Activated CD8-positive, alpha-beta memory T cell treated with anti-CD3 and anti-CD28 coated beads for 48 hours (primary cell): ENCODE results near the gene INPP4B.

Experiments
- DNase-seq, 3 experiments: peaks; one replicate each; pipeline ENCODE4 v3.0.0-alpha.2; 2020; ENCODE audit warnings: low read depth in 2 of 3, low spot score in 2 of 3

The INPP4B gene

GRCh38 chr4:142741995-142742394 lies 104.1 kb downstream of the INPP4B start:
- no peak for DNase-seq

DNA sequence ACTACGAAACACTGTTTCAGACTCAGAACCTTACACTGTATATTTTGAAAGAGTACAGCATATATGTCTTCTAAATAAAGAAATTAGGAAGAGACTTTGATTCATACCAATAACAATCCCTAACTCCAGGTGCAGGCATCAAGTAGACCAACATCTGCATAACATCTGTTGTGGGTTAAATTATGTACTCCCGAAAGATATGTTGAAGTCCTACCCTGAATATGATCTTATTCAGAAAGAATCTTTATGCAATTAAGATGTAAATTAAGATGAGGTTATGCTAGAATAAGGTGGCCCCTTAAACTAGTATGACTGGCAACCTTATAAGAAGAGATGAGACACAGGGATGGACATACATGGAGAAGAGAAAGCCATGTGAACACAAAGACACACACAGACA lies 117.9 kb downstream of the INPP4B start:
- no peak for DNase-seq

DNA sequence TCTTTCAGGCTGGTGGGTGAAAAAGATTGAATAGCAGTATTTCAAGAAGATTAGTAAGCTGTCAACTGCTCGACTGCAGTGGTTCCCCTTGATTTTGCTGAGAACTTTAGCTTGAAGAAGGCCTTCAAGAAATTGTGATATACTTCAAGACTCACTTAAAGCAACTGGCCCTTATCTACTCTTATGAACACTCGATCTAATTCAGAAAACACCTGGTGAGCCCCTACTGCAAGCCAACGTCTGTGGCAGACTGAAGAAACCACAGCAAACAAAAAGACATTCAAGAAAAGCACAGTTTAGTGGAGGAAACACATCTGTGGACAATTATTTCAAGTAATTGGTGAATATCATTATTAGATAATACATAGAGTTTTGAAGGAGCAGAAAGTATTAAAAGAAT lies 119.0 kb downstream of the INPP4B start:
- no peak for DNase-seq

DNA sequence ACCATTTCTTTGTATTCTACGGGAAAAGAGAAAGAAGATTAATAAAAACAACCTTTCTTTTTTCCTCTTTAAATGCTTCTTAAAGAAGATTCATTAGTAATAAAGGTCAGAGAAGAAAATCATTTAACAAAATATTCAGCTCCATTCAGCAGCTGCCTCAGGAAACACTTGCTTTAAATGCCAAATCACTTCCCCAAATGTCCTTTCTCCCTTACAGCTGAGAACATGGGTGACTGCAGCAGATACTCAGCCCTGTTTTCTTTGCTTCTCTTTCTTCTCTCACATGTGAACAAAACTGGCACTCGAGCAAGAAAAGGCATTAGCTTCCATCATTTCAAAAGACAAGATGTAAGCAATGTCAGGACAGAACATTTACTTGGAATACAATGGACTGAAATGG lies 120.2 kb downstream of the INPP4B start:
- no peak for DNase-seq

DNA sequence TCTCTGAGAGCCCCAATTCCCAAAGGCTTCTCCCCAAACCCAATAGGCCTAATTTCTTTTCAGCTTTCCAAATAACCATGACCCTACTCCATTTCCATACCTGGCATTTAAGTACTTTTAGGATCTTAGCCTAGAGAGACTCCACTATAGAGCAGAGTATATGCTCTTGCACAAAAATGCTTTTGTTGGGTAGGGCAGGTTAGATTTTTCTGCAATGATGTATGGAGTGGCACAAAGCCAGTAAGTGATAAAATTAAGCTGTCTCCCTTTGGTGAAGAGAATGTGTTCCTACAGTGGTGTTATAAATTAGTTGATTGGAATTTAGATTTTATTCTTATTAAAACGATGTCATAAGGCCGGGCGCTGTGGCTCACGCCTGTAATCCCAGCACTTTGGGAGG lies 124.9 kb downstream of the INPP4B start:
- DNase-seq: no peak

GRCh38 chr4:142719854-142720541 lies 126.1 kb downstream of the INPP4B start:
- no peak for DNase-seq

DNA sequence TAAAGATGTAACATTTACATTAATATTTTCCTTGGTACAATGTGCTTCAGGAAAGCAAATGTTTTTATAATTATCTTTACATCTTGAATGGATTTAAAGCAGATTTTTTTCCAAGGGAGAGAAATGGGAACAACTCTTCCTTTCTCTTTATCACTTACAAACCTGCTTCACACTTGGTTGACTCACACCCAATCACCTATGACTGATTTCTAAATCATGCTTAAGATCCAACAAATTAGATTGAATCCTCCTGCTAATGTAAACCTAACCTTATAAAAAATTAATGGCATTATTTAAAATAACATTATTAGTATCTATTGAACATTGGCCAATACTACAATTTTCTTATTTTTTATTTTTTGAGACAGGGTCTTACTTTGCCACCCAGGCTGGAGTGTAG lies 127.1 kb downstream of the INPP4B start:
- DNase-seq: no peak

- DNase-seq: no peak
Observed at GRCh38 chr4:142715727-142716126, 130.4 kb downstream of the INPP4B start.

- no peak for DNase-seq
Observed at GRCh38 chr4:142713282-142714030, 132.6 kb downstream of the INPP4B start.

GRCh38 chr4:142708231-142708630 lies 137.9 kb downstream of the INPP4B start:
- no peak for DNase-seq

- no peak for DNase-seq
Observed at GRCh38 chr4:142707401-142707800, 138.7 kb downstream of the INPP4B start.

- DNase-seq: no peak
Observed at GRCh38 chr4:142706381-142706780, 139.7 kb downstream of the INPP4B start.

DNA sequence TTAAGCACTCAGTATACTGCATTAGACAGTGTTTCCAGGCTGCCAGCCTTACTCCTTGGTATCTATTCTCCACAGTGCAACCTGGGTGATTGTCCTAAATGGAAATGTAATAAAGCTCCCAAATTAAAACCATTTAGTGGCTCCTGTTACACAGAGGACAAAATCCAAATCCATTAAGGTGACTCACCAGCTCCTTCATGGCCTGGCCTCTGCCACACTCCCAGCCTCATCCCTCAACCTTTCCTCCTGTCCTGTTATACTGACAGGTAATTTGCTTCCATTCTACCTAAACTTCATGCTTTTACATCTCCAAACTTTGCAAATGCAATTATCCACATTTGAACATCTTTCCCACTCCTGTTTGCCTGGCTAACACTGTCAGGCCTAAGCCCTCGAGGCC lies 140.3 kb downstream of the INPP4B start:
- DNase-seq: no peak

DNA sequence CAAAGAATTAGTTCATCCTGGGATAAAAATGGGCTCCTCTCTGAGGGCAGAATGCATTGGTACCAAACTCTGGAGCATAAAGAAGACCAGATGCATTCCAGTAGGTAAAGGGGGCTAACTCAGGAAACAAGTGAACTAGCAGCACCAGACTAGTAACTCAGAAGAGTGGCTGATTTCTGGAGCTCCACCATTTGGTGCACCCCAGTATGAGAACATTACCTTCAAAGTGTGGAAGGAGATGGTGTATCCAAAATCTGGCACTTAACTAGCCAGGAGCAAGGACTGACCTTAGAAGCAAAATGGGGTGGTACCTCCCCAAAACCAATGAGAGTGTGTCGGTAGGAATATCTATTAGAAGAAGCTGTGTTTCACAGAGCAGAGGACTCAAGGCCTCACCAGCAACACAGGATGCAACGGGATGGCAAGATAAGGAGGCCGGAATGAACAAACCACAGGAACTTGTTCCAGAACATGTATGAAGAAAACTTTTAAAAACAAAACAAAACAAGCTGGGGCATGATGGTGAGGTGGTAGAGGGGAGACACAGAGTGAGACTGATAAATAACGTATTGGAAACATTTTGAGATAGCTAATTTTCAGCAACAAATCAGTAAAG lies 142.3 kb downstream of the INPP4B start:
- no peak for DNase-seq

DNA sequence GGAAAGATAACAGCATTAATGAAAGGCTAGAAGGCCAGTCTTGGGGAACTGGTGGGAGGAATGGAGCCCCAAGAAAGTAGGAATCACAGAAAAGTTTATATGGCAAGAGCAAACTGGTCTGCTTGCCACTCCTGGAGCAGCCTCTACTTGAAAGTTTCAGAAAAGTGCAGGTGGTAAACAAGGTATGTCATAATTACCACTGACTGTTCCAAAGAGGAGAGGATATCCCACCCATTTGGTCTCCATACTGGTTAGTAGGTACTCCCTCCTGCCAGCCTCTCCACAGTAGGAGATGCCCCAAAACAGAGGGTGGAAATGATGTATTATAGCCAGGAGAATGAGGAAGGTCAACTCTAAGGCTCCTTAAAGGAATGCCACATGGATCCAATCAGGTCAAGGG lies 145.1 kb downstream of the INPP4B start:
- no peak for DNase-seq

GRCh38 chr4:142700531-142700930 lies 145.6 kb downstream of the INPP4B start:
- no peak for DNase-seq

GRCh38 chr4:142698552-142698951 lies 147.5 kb downstream of the INPP4B start:
- no peak for DNase-seq

DNA sequence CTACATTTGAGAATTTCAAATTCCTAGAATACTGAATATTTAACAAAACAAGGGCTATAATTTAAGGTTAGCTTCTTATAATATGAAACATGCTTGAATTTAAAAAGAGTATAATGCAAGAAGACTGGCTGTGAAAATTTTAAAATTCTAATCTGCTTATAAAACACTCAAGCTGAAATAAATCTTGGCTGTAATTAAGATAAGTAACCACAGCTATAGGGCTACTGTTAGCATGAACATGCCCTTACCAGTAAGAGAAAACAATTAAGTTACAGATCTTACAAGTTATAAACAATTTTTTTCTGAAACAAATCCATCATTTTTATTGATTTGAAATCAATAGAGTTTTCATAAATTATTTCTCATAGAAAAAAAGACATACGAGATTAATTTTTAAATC lies 148.2 kb downstream of the INPP4B start:
- no peak for DNase-seq

DNA sequence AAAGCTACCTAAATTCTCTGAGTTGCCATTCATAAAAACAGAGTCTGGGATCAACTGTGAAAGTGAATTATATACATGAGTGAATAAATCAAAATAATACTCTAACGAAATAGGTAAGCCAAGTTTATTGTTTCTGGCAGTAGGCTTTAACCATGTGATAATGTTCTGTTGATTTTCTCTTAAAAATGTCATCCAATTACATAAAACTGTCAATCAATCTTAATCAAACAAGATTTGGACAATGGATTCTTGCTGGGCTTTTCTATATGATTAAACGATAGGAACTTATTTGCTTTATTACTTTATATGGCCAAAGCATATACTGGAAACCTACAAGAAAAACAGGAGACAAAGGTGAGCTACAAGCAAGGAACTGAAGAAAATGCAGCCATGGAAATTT lies 148.8 kb downstream of the INPP4B start:
- no peak for DNase-seq

DNA sequence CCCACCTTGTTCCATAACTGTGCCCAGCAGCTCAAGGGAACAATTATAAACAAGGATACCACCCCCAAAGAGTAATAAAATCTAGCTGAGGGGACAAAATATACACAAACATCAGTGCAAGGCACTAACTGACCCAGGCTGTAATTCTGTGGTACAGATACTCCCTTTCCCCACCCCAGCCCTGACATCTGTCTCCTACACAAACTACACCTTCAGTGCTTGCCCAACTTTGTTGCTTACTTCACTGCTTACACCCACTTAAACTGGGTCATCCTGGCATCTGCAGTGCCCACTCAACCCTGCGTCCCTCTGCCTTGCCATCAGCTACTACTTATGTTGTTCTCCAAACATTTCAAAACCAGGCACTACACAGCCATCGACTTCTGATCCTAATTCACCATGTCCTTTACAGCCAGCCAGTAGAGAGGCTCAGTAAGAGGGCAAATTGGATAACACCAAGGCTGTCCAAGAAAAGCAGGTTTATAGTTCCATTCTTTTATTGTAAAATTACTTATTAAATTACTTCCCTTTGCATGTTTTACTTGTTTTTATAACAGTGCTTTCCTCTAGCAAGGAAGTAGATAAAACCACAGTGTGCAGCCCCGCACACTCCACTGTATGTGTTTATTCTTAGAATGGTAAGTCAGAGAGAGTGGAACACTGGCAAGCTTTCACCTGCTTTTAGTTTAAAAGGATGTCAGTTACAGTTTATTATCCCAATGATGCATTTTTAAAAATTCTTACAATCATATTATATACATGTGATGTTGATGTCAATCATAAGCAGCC lies 149.6 kb downstream of the INPP4B start:
- no peak for DNase-seq

DNA sequence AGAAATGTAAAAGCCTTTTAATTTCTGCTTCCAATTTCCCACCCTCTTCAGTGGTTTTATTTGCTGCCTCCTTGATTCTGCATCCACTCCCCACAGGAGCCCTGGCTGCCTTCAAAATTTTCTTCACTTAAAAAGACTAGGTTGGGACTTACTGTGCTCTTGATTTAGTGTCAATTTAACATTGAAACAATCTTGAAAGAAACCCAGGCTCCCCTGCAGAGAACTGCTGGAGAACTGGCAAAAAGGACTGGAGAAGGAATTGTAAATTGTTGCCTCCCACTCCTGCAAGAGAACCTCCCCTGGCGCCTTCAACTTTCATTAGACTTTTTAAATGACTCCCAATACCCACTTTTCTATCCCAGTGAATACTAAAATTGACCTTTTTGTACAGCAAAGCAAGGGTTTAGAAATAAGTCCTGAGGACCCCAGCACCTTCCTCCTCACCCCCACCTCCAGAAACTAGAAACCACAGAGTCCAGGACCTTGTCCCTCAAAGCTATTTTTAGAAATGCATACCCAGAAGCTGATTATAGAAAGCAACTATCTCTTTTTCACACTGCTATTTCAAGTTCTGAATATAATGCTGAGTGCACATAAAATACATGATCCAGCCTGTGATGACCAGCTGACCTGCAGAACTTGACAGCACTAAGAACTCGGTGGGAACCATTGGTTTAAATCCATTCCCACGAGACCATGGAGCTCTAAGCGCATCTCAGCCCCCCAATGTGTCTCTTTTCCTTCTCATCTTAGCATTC lies 155.5 kb downstream of the INPP4B start:
- DNase-seq: no peak
